Cerebellar cortex (tissue), 1 donor: ENCODE data around the gene EIF2S3.
A peak's percentile ranks its signal among the peaks of the same experiment; 100 is the strongest.
"Not testable (repeated sequence)": the region's sequence is repeated elsewhere in the genome, so short reads cannot be mapped to it uniquely, and the experiment has no call there.

Source experiments
- DNase-seq: peaks from one replicate; pipeline ENCODE4 v3.0.0-alpha.2; 2015; ENCODE audit warnings: low spot score

Gene EIF2S3

GRCh38 chrX:24054182-24055042 is at the start of gene EIF2S3:
TSS of gene EIF2S3 (plus strand) at chrX:24054956. CDS start at chrX:24054969, 13 bp downstream.
- DNase-seq: peak; percentile 96

DNA sequence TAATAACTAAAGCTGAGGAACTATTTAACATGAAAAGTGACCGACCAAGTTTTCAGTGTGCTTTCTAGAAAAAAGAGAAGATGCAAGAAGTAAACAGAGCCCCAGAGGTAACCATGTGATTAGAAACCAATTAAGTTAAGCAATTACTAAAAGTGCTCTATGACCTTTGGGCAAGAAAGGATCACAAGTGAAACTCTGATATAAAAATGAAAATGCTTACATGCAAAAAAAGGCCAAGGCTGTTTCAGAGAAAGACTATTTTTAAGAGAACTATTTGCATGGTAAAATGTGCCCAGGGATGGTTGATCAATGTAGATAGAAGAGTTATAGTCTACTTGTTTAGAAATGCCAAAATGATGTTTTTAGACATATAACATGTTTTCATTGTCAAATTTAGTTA is 49.7 kb upstream of the EIF2S3 start:
- DNase-seq: no peak

DNA sequence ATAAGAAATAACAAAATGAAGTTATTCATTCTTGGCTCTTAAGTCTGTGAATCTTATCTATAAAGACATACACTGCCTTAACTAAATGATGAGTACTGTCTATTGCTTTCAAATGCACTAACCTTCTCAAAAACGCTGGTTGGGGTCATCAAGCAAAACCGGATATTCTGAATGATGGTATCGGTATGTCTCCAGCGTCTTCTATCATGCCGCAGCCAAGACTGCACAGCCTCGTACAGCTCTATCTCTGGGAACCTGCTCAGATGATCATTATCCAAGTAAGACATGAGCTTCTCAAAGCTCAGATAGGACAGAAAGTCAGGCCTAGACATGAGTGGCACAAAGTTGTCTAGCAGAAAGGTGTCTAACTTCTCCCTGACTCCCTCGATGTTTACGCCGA is 48.9 kb upstream of the EIF2S3 start:
- DNase-seq: no peak

DNA sequence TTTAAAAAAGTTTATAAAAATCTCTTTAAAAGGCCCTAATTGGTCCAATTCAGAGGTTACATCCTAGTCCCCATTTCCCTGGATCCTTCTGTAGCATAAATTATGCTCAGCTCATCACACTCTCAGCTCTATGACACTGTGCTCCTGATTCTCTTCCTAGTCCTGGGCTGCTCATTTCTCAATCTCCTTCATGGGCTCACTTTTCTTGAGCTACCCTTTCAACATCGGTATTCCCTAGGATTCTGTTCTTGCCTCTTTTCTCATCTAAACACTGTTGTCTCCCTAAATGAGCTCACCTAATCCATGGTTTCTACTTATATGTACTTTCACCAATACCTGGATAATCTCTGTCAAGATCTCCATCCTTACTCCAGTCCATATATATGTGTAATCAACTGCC is 42.5 kb upstream of the EIF2S3 start:
- no peak for DNase-seq

- DNase-seq: no peak
Observed at GRCh38 chrX:24014388-24015018, 40.3 kb upstream of the EIF2S3 start.

GRCh38 chrX:24017674-24018073 is 37.1 kb upstream of the EIF2S3 start:
- DNase-seq: no peak

GRCh38 chrX:24018809-24019208 is 35.9 kb upstream of the EIF2S3 start:
- no peak for DNase-seq

GRCh38 chrX:24019448-24019847 is 35.3 kb upstream of the EIF2S3 start:
- no peak for DNase-seq

DNA sequence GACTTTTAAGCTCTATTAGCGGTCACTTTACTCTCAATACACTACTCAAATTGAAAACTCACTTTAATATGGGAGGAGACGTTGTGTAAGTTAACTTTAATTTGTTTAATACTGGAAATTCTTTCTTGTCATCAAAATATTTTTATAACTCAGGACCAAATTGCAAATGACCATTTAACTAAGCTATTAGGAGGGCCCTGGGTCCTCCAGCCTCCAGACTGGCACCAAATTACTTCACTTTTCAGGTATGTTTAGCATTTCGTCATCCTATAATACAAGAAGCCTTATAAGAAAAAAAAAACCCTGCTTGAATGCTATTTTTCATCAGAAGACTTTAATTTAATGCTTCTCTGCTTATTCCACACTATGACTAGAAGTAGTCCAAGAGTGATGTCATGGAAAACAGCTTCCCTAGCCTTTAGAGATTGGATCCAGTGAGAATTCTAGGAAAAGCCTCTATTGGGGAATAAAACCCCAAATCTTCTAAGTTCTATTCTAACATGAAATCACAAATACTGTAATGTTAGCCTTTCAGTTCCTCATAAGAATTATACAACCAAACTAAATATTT is 34.4 kb upstream of the EIF2S3 start:
- no peak for DNase-seq

GRCh38 chrX:24023544-24023943 is 31.2 kb upstream of the EIF2S3 start:
- DNase-seq: no peak

GRCh38 chrX:24023972-24024669 is 30.6 kb upstream of the EIF2S3 start:
- DNase-seq: peak; percentile 23

DNA sequence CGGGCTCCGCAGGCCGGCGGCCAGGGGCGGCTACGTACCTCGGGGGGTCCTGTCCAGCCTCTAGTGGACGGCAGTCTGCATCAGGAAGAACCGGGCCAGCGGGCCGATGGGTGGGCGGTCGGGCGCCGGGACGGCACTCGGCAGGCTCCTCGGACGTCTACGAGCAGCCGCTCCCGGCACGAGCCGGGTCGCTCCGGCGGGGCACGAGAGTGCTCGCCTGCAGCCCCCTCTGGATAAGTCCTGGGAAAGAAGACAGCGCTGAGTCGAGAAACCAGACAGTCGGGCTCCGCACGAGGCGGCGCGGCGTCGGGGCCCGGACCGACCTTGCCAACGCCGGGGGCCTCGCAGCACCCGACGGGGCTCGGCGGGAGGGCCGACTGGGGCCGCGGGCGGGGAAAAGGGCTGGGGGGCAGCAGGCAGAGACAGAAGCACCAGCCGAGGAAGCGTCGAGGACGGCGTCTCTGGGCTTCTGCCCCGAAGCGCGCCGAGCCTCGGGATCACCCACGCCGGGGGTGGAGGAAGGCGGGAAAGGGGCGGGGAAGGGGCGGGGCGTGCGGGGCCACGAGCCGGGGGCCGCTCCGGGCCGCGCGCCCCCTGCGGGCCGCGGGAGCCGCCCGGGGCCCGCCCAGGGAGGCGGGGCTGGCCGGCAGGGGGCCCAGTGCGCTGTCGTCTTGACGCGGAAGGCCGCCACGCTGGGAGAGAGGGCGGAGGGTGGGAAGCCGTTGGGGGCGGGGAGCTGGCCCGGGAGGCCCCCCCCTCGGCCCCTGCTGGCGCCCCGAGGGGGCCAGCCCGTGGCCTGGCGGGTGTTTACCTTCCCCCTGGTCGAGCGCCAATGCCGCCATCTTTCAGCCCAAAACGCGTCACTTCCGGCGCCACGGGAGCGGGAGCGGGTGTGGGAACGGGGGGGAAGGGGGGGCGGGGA is 29.7 kb upstream of the EIF2S3 start:
- peak; percentile 71 for DNase-seq

DNA sequence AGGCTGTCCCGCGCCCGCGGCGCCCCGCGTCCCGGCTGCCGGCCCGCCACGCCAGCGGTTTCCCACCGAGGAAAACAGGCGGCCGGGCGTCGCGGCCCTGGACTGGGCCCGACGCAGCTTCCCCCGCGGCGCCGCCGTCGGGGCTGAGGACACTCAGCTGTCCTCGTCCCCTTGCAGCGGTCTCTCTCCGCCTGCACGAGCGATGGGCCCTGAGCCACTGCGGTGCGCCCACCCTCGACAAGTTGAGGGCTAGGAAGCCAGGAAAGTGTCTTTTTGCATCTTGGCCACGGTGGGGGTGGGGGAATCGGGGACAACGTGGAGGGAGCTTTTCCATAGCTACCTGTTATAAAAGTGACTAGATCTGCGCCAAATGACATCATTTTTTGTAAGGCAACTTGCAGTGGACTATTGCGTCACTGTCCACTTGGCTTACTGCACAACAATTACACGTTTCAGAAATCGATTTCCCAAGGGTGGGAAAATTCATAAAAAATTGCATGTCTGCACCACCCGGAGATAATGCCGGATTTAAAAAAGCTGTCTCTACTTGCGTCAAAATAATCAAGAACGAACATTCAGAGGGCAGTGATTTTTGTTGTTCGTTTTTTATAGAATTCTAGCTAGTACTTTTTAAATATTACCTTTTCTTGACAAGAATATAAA is 28.9 kb upstream of the EIF2S3 start:
- DNase-seq: peak; percentile 46

DNA sequence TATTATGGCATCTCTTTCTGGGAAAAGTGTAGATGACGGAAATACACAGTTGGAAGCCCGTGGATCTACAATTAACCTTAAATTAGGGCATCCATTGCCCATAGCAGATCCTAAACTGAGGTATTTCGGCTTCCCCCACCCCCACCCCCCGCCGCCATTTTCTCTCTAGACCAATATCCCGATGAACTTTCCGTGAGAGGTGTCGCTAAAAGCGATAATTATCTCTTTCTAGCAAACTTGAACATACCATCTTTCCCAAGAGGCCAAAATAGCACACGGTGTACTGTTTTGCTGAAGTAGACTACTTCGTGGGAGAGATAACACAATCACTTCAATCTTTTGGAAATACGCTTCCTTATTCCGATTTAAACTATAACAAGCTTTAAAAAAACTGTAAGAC is 28.3 kb upstream of the EIF2S3 start:
- peak; percentile 27 for DNase-seq

GRCh38 chrX:24027086-24027485 is 27.7 kb upstream of the EIF2S3 start, which contains the start of gene KLHL15:
TSS of gene KLHL15 (minus strand) at chrX:24027186. CDS start at chrX:24006693, 20,493 bp downstream.
- DNase-seq: no peak

DNA sequence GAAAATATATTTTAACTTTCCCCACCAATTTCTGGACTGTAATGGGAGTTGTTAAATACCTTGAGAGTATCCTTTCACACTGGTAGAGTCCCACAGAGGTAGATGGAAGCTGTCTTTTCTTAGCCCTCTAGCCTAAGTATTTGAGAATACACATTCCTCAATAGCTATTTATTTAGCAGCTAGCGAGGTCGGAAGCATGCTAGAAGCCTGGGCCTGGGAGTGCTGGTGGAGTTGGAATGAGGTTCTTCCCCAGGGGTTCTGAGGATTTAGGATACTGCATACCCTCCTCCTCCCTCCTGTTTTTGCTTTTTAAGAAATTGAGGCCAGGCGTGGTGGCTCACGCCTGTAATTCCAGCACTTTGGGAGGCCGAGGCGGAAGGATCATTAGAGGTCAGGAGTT is 26.8 kb upstream of the EIF2S3 start:
- no peak for DNase-seq

- no peak for DNase-seq
Observed at GRCh38 chrX:24030597-24030996, 24.2 kb upstream of the EIF2S3 start.

DNA sequence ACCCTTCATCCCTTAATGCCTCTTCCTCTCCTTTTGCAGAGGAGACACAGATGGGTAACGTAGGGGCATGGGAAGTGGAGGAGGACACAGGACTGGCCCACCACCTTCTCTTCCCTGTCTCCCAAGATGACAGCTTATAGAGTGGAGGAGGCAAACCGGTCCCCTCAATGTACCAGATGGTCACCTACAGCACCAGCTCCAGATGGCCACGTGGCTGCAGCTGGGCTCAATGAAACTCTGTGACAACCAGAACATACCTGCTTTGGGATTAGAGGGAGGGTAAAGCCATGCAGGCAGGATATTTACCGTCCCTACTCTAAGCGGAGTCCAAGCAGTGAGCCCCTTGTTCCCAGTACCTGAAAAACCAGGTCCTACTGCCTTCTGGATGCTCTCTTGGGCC is 20.3 kb upstream of the EIF2S3 start:
- DNase-seq: no peak

DNA sequence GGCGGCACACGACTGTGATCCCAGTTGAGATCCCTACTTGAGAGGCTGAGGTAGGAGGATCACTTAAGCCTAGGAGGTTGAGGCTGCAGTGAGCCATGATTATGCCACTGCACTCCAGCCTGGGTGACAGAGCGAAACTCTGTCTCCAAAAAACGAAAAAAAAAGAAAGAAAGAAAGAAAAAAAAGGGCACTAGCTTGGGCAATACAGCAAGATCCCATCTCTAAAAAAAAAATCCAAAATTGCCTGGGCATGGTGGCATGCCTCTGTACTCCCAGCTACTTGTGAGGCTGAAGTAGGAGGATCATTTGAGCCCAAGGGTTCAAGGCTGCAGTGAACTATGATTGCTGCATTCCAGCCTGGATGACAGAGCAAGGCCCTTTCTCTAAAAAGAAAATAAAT is 17.0 kb upstream of the EIF2S3 start:
- DNase-seq: no peak

- DNase-seq: not testable (repeated sequence)
Observed at GRCh38 chrX:24046060-24046459, 8.7 kb upstream of the EIF2S3 start.

- DNase-seq: not testable (repeated sequence)
Observed at GRCh38 chrX:24049643-24050042, 5.1 kb upstream of the EIF2S3 start.
